AG08396 (cell line): ENCODE measurements around the gene PSMD5.
A peak's percentile ranks its signal among the peaks of the same experiment; 100 is the strongest.

ENCODE experiments used
- DNase-seq: peaks from one replicate; pipeline ENCODE4 v3.0.0; 2012; ENCODE audit warnings: low spot score, mixed read lengths

PSMD5 gene

GRCh38 chr9:120875195-120875565 is 32.5 kb upstream of the PSMD5 start:
- DNase-seq = no peak

DNA sequence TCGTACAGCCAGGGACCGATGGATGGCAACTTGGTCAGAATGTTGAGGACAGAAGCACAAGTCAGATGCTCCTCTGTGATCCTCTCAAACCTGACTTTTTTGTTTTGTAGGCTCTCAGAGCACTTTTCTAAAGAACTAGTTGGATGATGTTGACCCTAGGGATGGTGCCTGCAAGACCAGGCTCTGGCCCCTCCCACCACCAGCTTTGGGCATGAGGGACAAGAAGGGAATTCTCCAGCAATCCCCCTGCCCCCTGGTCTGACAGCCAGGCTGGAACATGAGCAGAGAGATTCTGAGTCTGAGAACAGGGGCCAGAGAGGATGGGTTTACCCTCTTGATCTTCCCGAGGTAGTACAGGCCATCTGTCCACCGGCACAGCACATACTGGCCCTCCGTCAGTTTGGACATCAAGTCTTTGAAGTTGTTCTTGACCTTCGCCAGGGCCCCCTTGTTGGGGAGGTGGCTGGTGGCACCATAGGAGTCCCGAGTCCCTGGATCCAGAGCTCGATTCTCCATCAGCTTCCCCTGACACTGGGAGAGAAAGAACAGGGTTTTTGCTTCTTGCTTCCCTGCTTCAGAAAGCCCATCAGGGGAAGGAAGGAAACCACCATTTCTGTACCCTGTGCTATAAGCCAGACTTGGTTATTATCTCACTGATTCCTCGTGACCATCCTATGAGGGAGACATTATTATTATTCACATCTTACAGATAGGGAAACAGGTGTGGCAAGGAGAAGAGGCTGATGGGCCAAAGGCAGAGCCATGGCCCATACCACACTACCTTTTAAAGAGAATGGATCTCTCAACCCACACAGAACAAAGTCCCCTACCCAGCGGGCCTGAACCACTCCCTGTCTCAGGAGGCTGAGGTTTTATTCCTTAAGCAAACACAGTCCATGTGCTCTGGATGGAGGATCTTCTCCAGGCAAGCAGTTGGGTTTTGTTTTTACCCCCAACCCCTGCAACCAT is 31.8 kb upstream of the PSMD5 start:
- DNase-seq = no peak

DNA sequence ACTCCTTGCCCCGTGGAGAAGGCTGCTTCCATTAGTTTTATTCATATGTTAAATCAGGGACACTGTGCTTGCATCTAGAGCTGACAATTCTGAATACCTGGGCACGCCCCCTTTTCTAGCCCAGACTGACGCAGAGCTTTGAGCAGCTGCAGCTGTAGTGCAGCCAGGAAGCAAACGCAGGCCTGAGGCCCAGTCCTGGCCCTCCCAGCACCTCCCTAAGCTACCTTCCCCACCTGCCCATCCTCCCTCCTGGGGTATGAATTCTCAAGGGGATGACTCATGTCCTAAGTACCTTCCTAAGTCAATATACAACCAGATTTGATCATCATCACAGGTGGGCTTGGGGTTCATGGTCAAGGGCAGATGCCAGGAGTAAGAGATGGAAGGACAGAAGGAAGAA is 30.8 kb upstream of the PSMD5 start:
- no peak for DNase-seq

DNA sequence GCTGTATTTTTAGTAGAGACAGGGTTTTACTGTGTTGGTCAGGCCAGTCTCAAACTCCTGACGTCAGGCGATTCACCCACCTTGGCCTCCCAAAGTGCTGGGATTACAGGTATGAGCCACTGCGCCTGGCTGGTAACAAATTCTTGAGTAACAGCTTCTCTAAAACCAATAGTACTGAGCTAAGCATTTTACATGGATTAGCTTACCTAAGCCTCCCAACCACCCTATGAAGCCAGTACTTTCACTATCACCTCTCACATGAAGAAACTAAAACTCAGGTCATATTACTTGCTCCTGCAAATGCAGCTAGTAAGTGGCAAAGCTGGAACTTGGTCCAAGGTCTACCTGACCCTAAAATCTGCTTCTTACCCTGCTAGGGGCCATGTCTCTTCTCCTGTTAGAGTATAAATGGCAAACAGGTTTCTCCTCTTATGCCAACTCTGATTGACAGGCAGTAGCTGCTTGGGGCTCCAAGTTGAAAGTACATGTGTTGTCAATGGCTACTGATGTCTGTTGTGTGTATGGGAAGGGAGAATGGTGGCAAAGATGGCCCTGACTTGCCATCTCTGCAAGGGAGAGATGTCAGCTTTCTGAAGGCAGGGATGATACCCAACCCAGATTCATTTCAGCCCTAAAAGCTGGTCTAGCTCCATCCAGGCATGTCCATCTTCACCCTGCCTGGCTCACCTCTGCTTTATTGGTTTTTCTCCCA is 30.2 kb upstream of the PSMD5 start:
- no peak for DNase-seq

GRCh38 chr9:120870206-120870605 is 27.5 kb upstream of the PSMD5 start:
- no peak for DNase-seq

DNA sequence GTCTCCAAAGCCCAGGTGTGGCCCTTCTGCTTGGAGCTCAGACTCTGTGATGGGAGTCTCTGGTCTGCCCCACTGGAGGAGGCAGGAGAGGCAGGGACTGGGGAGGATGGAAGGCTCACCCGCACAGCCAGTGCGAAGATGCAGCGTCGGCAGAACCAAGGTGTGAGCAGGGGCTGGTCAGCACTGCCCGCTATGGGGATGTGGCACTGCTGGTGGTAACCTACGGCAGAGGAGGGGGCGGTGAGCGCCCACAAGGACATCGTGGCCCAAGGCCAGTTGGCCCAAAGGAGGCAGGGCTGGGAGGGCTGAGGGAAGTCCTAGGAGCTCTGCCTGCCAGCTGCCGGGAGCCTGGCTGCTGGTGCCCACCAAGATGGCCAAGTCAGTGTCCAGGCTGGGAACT is 27.0 kb upstream of the PSMD5 start:
- no peak for DNase-seq

DNA sequence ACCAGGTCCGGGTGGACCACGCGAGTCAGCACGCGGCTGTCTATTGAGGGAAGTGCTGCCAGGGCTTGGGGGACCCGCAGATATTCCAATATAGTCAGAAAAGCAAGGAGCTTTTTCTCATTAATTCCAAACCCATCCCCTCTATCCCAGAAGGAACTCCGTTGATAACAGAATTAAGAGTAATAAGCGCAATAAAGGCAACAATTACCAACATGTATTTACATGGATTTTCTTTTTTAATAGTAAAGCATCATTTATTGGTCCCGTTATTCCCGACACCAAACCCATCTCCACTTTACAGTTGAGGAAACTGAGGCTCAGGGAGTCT is 26.6 kb upstream of the PSMD5 start:
- DNase-seq = no peak

DNA sequence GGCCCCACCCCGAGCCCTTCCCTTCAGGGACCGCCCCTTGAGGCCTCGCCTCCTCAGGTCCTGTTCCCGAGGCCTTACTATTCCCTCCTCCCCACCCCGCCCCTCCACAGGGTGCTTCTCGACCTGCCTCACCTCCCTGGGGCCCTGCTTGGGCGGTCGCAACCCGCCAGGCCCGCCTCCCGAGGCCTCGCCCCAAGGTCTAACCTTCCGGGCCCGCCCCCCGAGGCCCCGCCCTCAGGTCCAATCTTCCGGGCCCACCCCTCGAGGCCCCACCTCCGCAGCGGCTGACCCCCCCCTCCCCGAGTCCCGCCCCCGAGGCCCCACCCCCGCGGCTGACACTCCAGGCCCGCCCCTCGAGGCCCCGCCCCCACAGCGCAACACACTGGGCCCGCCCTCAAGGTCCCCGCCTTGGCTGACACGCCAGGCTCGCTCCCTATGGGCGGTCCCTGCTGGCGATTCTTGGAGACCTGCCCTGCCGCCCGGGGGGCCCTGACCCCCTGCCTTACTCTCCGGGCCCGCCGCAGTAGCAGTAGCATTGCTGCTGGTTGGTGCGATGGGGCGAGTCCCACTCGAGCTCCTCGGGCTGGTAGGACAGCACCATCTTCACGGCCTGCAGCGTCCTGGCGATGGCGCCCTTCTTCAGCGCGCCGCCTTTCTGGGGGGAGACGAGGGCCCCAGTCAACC is 26.1 kb upstream of the PSMD5 start:
- peak; percentile 98 for DNase-seq

- no peak for DNase-seq
Measured at GRCh38 chr9:120868339-120868675, 25.6 kb upstream of the PSMD5 start.

DNA sequence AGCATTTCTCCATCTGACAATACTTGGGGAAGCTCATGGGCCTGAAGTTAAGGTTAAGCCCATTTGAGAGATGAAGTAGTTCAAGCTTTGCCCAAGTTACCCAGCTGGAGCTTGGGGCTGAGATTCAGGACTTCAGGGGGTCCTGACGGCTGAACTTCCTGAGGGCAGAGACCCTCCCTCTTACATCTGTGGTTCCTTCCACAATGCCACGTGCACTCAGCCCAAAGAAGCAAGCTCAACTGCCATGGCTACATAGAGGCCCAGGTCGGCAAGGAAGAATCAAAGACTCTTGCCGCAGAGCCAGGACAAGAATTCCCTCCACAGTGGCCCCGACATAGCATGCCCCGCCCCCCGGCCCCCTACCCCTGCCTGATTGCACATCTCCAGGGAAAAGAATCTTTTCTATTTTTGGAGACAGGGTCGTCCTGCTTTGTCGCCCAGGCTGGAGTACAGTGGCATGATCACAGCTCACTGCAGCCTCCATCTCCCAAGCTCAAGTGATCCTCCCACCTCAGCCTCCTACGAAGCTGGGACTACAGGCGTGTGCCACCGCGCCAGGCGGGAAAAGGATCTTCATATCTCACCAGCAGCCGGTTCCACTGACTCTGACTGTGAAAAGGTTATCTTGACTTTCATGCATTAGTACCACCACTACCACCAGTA is 25.1 kb upstream of the PSMD5 start:
- no peak for DNase-seq

- DNase-seq = no peak
Measured at GRCh38 chr9:120866651-120867050, 23.9 kb upstream of the PSMD5 start.

DNA sequence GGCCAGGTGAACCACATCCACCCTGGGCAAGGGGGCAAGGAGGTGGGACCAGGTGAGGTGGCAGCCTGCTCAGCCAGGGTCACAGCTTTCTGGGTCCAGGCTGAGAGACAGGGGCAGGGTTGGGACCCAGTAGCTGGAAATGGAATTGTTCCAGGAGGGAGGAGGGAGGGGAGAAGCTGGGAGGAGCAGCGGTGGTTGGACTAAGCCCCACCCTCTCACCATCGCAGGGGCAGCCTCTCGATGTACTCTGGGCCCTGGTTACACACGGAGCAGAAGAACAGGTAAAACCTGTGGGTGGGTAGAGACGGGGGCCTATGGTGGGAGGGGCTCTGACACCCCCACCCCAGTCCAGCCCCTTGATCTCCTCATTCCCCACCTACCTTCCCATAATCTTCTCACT is 23.1 kb upstream of the PSMD5 start:
- DNase-seq = no peak

- DNase-seq = no peak
Measured at GRCh38 chr9:120865176-120865575, 22.5 kb upstream of the PSMD5 start.

DNA sequence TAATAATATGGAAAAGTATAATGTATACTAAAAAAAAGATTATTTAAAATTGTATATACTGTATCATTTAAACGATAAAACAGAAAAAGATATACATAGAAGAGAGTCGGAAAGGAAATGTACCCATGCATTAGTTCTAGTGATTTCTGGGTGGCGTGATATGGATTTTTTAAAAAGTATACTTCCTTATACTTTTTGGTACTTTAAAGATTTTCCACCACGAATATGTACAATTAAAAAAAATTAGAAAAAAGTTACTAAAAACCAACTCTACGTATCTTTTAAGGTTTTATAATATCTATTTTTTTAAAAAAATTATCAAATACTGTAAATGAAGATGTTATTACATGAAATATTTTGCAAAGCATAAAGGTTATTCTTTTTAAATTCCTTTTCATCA is 22.0 kb upstream of the PSMD5 start:
- DNase-seq = no peak

GRCh38 chr9:120863833-120864232 is 21.1 kb upstream of the PSMD5 start:
- DNase-seq = no peak

GRCh38 chr9:120862452-120862851 is 19.7 kb upstream of the PSMD5 start:
- DNase-seq = no peak

DNA sequence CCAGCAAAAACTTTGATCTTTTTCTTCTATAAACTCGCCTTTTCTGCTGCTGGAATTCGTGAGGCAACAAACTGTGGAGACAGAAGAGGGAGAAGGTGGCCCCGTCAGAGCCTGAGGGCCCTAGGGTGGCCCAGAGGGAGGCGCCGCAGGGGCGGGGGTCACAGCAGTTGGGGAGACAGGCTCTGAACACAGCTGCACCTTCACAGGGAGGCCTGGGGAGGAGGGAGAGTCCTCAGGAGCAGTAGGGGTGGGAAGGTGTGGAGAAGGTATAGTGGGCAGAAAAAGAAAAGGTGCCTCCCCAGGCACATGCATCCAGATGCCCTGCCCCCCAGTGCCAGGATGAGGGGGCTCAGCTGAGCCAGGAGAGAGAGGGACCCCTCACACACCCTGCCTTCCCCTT is 19.2 kb upstream of the PSMD5 start:
- DNase-seq = no peak

- no peak for DNase-seq
Measured at GRCh38 chr9:120860083-120860482, 17.4 kb upstream of the PSMD5 start.

DNA sequence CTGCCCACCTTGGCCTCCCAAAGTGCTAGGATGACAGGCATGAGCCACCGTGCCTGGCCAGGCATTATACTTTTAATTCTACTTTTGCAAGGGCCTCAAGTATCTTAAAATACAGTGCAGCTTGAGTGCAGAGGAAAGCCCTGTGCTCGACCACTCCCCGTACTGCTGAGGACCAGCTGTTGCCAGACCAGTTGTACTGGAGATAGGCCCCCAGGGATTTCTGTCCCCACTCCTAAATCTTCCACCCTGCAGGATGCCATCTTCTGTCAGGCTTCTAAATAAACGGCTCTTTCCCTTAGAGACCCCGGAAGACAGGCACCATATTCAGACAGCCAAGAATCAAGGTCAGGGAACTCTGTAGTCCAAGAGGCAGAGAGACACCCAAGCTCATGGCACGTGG is 16.6 kb upstream of the PSMD5 start:
- DNase-seq = no peak

DNA sequence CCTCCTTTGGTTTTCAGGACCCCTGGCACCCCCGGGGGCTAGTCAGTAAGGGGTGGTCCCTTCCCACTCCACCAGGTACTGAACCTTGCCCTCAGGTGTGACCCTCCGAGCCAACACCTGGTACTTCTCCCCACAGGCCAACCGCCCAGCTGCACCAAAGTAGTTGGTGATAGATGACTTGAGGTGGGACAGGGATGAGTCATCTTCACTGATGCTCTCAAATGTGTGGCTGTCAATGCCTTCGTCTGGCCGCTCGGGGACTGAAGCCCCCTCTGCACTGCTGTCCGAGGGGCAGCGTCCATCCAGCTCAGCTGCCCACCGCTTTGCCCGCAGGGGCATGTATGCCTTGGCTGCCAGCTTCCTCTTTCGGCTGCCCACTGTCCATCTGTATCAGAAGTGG is 15.2 kb upstream of the PSMD5 start:
- no peak for DNase-seq

DNA sequence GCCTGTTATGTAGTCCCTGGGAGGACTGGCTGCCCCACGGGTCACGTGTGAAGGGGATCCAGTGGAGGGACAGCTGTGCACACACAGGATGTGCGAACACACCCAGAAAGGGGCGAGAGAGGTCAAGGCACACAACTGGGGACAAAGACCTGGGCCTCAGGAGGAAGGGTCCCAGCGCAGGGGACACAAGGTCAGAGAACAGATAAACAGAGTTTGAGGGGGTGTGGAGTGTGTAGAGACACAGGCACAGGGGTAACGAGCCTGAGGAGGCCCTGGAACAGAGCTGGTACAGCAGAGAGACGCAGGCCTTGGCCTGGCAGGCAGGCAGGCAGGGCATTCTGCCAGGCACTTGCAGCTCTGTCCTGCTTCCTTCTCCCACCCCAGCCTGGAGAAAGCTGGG is 14.8 kb upstream of the PSMD5 start:
- no peak for DNase-seq

DNA sequence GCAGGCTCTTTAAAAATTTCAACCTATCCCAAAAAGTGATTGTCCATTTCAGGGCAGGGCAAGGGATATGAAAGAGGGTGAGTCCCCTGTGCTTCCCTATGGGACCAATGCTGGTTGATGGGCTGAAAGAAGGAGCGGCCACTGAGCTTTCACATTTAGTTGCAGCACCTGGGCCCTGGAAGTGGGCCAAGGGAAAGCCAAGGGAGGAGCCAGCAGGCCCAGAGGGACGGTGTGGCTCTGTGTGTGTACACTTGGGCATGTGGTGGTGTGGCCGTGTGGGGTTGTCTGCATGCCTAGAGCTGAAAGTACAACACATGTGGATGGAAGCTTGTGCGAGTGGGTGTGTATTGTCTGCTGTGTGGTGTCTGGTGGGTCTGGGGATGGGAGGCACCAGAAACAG is 14.0 kb upstream of the PSMD5 start:
- no peak for DNase-seq
